ENCODE measurements around the gene HCAR3. TPM values are rescaled to one million over a fixed set of nuclear protein-coding genes. Genes with fewer than 3 reads are reported as not detected.

Gene HCAR3
- total and polyA plus RNA-seq, 2 of the 8 experiments (the other 6 are each of a cell fraction or from before 2014, with no cell fraction given), result not detected

DNA sequence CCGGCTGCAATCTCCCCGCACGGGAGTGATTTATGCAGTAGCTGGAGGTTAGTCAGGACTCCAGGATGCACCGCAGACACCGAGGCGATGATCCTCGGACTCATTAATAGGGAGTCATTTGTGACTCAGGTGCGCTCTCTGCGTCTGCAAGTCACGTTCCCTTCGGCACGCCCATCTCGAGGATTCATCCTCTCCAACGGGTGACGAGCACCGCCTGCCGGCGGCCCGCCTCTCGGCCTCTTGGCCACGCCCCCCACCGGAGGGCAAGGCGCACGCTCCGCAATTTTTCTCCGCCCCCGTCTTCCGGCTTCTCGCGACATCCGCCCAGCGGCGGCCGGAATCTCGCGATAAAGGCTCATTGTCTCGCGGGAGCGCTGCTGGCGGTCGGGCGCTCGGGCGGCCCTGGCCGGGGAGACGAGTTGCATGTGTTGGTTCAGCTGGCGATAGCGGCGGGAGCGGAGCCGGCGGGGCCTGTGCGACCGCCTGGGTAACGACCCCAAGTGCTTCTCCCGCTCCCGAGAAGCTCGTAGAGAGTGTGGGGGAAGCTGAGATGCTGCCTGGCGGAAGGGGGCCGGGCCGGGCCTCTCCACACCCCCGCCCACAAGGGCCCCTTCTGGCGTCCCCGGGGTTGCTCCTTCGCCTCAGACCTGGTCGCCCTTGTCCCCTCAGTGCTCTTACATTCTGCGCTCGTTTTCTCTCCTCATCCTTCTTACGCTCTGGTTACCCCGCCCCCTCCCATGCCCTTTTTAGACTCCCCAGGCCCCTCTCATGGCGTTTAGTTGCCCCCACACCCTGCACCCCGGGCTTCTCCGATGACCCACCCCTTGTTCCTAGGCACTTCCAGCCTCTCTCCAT, 36.1 kb upstream of the HCAR3 start, which contains the start of gene DENR (continued):
- peak; percentile 86 to 95; a peak in 3 of 4 replicates for TF ChIP-seq SIN3A (conservative IDR thresholded peaks at IDR 0.05 in 1 of 2, IDR thresholded peaks at IDR 0.05 in 1 of 2; ENCODE audit: low read depth in 1 of 2, low read length in 2 of 2)
- peak; percentile 100 for TF ChIP-seq KDM4A (IDR thresholded peaks at IDR 0.05; ENCODE audit: low read depth, low read length, severe bottlenecking)
- peak; percentile 100 for TF ChIP-seq CHD2 (IDR thresholded peaks at IDR 0.05; ENCODE audit: low read length)
- peak; percentile 90 for TF ChIP-seq TBP (IDR thresholded peaks at IDR 0.05; ENCODE audit: low read depth, low read length)
- TF ChIP-seq SUZ12 (IDR thresholded peaks at IDR 0.05; ENCODE audit: low read length), result no peak
- TF ChIP-seq, protein P1, sequence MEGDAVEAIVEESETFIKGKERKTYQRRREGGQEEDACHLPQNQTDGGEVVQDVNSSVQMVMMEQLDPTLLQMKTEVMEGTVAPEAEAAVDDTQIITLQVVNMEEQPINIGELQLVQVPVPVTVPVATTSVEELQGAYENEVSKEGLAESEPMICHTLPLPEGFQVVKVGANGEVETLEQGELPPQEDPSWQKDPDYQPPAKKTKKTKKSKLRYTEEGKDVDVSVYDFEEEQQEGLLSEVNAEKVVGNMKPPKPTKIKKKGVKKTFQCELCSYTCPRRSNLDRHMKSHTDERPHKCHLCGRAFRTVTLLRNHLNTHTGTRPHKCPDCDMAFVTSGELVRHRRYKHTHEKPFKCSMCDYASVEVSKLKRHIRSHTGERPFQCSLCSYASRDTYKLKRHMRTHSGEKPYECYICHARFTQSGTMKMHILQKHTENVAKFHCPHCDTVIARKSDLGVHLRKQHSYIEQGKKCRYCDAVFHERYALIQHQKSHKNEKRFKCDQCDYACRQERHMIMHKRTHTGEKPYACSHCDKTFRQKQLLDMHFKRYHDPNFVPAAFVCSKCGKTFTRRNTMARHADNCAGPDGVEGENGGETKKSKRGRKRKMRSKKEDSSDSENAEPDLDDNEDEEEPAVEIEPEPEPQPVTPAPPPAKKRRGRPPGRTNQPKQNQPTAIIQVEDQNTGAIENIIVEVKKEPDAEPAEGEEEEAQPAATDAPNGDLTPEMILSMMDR (IDR thresholded peaks at IDR 0.05; ENCODE audit: control extremely low read depth in 1 of 3, insufficient read depth in 1 of 3, low read depth in 1 of 3, low read length in 3 of 3), result peak; percentile 87 to 95 (median 95)
- 0 out of 2 replicates have a peak, but pooled peaks have one; percentile 30 for TF ChIP-seq RBBP5 (IDR thresholded peaks at IDR 0.05; ENCODE audit: borderline replicate concordance, low read depth, low read length)
- TF ChIP-seq SP1 (IDR thresholded peaks at IDR 0.05; ENCODE audit: low read depth, low read length), result peak; percentile 80; the same call in 1 of the 2 replicates
- TF ChIP-seq HDAC2 (IDR thresholded peaks at IDR 0.05; ENCODE audit: borderline replicate concordance in 1 of 2, low read depth in 2 of 2, low read length in 2 of 2), result peak in 1 of 2 experiments; percentile 73; a peak in 1 of 4 replicates
- TF ChIP-seq RXRA (IDR thresholded peaks at IDR 0.05; ENCODE audit: insufficient read depth, low read depth, low read length), result 0 out of 2 replicates have a peak, but pooled peaks have one; percentile 40
- TF ChIP-seq SIRT6 (IDR thresholded peaks at IDR 0.05; ENCODE audit: low read length), result no peak
- TF ChIP-seq, protein P2, sequence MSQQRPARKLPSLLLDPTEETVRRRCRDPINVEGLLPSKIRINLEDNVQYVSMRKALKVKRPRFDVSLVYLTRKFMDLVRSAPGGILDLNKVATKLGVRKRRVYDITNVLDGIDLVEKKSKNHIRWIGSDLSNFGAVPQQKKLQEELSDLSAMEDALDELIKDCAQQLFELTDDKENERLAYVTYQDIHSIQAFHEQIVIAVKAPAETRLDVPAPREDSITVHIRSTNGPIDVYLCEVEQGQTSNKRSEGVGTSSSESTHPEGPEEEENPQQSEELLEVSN (IDR thresholded peaks at IDR 0.05), result peak; percentile 15; the same call in 1 of the 2 replicates
- no peak for TF ChIP-seq NANOG (IDR thresholded peaks at IDR 0.05; ENCODE audit: insufficient read depth, low read depth, low read length, poor library complexity, severe bottlenecking)
- TF ChIP-seq FOSL1 (IDR thresholded peaks at IDR 0.05; ENCODE audit: insufficient read depth, low read depth, low read length), result no peak
- TF ChIP-seq POU5F1 (IDR thresholded peaks at IDR 0.05; ENCODE audit: low read depth, low read length), result 0 out of 2 replicates have a peak, but pooled peaks have one; percentile 23
- no peak for TF ChIP-seq CHD1 (IDR thresholded peaks at IDR 0.05; ENCODE audit: low read depth, low read length)
- TF ChIP-seq BCL11A (IDR thresholded peaks at IDR 0.05; ENCODE audit: low read depth in 2 of 2, low read length in 2 of 2), result no peak
- TF ChIP-seq, protein P3, sequence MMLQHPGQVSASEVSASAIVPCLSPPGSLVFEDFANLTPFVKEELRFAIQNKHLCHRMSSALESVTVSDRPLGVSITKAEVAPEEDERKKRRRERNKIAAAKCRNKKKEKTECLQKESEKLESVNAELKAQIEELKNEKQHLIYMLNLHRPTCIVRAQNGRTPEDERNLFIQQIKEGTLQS (IDR thresholded peaks at IDR 0.05; ENCODE audit: insufficient read depth, low read depth, low read length), result no peak

Data from H1 (cell line).